Measurements from ENCODE around the gene RAD9B. TPM values are rescaled to one million over a fixed set of nuclear protein-coding genes. Genes with fewer than 3 reads are reported as not detected.

Gene RAD9B
- total and polyA plus RNA-seq, 9 of the 15 experiments (the other 6 are each of a cell fraction or from before 2014, with no cell fraction given) = 0.05 to 0.83 (median 0.32) TPM

DNA sequence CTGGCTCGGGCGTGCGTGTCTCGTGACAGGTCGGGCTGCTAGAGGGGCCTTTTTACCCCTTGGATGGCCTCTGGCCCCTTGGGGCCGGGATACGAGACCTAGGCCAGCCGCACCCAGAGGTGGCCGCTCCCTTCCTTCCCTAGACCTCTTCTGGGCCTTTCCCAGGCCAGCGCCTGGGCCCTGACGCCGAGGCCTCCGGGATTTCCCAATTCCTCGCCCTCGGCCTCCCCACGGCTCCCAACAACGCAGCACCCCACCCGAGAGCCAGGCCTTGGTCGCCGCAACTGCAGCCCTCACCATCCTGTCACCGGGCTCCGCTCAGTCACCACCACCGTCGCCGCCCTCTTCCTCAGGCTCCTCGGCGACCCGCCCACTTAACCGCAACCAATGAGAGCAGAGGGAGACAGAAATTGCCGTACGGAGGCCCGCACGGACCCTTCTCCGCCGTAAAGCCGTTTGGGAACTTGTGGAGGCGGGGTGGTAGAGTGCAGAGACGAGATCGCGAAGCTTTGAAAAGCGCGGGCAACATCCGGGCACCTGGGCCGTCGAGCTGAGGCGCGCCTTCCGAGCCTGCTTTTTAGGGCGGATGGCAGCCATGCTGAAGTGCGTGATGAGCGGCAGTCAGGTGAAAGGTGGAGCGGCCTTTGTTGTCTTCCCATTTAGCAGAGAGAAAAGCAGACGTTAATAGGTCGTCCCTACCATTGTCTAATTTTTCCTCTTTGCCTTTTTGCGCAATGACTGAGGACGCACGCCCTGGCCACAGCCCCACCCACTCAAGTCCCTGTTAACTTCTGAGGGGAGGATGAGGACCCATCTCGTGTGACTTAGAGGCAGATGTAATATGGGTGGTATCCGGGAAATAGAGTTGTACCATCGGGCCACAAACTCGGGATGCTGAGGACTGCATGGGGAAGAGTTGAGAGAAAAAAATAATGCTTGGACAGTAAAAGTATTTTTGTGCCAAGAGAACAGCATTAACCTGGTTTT is at the start of gene RAD9B, which contains the start of gene VPS29 (continued):
- TF ChIP-seq, protein P1, sequence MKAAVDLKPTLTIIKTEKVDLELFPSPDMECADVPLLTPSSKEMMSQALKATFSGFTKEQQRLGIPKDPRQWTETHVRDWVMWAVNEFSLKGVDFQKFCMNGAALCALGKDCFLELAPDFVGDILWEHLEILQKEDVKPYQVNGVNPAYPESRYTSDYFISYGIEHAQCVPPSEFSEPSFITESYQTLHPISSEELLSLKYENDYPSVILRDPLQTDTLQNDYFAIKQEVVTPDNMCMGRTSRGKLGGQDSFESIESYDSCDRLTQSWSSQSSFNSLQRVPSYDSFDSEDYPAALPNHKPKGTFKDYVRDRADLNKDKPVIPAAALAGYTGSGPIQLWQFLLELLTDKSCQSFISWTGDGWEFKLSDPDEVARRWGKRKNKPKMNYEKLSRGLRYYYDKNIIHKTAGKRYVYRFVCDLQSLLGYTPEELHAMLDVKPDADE (conservative IDR thresholded peaks at IDR 0.05; ENCODE audit: control insufficient read depth, low read depth, low read length) = peak; percentile 79; the same call in 1 of the 2 replicates
- TF ChIP-seq, protein P2, sequence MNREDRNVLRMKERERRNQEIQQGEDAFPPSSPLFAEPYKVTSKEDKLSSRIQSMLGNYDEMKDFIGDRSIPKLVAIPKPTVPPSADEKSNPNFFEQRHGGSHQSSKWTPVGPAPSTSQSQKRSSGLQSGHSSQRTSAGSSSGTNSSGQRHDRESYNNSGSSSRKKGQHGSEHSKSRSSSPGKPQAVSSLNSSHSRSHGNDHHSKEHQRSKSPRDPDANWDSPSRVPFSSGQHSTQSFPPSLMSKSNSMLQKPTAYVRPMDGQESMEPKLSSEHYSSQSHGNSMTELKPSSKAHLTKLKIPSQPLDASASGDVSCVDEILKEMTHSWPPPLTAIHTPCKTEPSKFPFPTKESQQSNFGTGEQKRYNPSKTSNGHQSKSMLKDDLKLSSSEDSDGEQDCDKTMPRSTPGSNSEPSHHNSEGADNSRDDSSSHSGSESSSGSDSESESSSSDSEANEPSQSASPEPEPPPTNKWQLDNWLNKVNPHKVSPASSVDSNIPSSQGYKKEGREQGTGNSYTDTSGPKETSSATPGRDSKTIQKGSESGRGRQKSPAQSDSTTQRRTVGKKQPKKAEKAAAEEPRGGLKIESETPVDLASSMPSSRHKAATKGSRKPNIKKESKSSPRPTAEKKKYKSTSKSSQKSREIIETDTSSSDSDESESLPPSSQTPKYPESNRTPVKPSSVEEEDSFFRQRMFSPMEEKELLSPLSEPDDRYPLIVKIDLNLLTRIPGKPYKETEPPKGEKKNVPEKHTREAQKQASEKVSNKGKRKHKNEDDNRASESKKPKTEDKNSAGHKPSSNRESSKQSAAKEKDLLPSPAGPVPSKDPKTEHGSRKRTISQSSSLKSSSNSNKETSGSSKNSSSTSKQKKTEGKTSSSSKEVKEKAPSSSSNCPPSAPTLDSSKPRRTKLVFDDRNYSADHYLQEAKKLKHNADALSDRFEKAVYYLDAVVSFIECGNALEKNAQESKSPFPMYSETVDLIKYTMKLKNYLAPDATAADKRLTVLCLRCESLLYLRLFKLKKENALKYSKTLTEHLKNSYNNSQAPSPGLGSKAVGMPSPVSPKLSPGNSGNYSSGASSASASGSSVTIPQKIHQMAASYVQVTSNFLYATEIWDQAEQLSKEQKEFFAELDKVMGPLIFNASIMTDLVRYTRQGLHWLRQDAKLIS (CRISPR knock-in tag; IDR thresholded peaks at IDR 0.05) = peak; percentile 98
- peak; percentile 82; the same call in 1 of the 2 replicates for TF ChIP-seq TOE1 (IDR thresholded peaks at IDR 0.05; ENCODE audit: borderline replicate concordance)
- TF ChIP-seq TOE1 (CRISPR knock-in tag; IDR thresholded peaks at IDR 0.05; ENCODE audit: borderline replicate concordance, low read depth) = peak; percentile 97
- peak; percentile 87 for TF ChIP-seq BACH1 (tag; IDR thresholded peaks at IDR 0.05)
- no peak for TF ChIP-seq BRD4 (IDR thresholded peaks at IDR 0.05)
- no peak for TF ChIP-seq GATA2 (CRISPR knock-in tag; IDR thresholded peaks at IDR 0.05)
- TF ChIP-seq, protein P3, sequence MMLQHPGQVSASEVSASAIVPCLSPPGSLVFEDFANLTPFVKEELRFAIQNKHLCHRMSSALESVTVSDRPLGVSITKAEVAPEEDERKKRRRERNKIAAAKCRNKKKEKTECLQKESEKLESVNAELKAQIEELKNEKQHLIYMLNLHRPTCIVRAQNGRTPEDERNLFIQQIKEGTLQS (IDR thresholded peaks at IDR 0.05) = no peak
- TF ChIP-seq, protein P3 (CRISPR knock-in tag; conservative IDR thresholded peaks at IDR 0.05) = peak; percentile 91; the same call in 1 of the 2 replicates
- no peak for TF ChIP-seq BCL6 (CRISPR knock-in tag; IDR thresholded peaks at IDR 0.05)
- TF ChIP-seq, protein P4, sequence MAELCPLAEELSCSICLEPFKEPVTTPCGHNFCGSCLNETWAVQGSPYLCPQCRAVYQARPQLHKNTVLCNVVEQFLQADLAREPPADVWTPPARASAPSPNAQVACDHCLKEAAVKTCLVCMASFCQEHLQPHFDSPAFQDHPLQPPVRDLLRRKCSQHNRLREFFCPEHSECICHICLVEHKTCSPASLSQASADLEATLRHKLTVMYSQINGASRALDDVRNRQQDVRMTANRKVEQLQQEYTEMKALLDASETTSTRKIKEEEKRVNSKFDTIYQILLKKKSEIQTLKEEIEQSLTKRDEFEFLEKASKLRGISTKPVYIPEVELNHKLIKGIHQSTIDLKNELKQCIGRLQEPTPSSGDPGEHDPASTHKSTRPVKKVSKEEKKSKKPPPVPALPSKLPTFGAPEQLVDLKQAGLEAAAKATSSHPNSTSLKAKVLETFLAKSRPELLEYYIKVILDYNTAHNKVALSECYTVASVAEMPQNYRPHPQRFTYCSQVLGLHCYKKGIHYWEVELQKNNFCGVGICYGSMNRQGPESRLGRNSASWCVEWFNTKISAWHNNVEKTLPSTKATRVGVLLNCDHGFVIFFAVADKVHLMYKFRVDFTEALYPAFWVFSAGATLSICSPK (IDR thresholded peaks at IDR 0.05; ENCODE audit: borderline replicate concordance) = no peak
- no peak for TF ChIP-seq ARHGAP35 (IDR thresholded peaks at IDR 0.05; ENCODE audit: partially characterized antibody)
- TF ChIP-seq ZNF778 (CRISPR knock-in tag; IDR thresholded peaks at IDR 0.05) = no peak
- TF ChIP-seq SMC3 (conservative IDR thresholded peaks at IDR 0.05; ENCODE audit: insufficient read depth, low read depth, low read length) = no peak
- no peak for TF ChIP-seq ZNF77 (CRISPR knock-in tag; IDR thresholded peaks at IDR 0.05)
- 0 out of 2 replicates have a peak, but pooled peaks have one; percentile 38 for TF ChIP-seq NCOA6 (IDR thresholded peaks at IDR 0.05)
- TF ChIP-seq ZNF146 (CRISPR knock-in tag; IDR thresholded peaks at IDR 0.05; ENCODE audit: unreplicated experiment) = peak; percentile 25
- TF ChIP-seq PHF8 (IDR thresholded peaks at IDR 0.05; ENCODE audit: borderline replicate concordance, low read length) = peak; percentile 98
- 0 out of 2 replicates have a peak, but pooled peaks have one; percentile 15 for TF ChIP-seq KDM2B (CRISPR knock-in tag; IDR thresholded peaks at IDR 0.05)
- no peak for TF ChIP-seq ILK (tag; IDR thresholded peaks at IDR 0.05; ENCODE audit: borderline replicate concordance, low read depth)

Measured in K562 (cell line).